Tibial nerve (tissue), 4 donors: ENCODE results near the gene FAT1. TPM values are rescaled to one million over a fixed set of nuclear protein-coding genes. Genes with fewer than 3 reads are reported as not detected.

Source experiments
- DNase-seq, 2 donors: peaks; one replicate each; pipeline ENCODE4 v3.0.0-alpha.2; 2019; ENCODE audit warnings: low spot score in 2 of 2
- H3K27ac ChIP-seq, 4 donors: fragments of 200-600 bp; sonication (generic) in 3 of 4; one replicate each; pipeline ENCODE4 v1.5.1; 2017 to 2019; ENCODE audit warnings: mild to moderate bottlenecking in 1 of 4
- H3K27me3 ChIP-seq, 2 donors: fragments of 200-600 bp; sonication (generic) in 1 of 2; one replicate each; pipeline versions ENCODE4 v1.5.1 to v1.6.0; 2017 to 2019
- H3K36me3 ChIP-seq, 3 donors: fragments of 200-600 bp; sonication (generic); one replicate each; pipeline ENCODE4 v1.5.1; 2018 to 2019
- H3K4me1 ChIP-seq, 4 donors: fragments of 200-600 bp; sonication (generic) in 3 of 4; one replicate each; pipeline ENCODE4 v1.5.1; 2017 to 2019
- H3K4me3 ChIP-seq, 4 donors: fragments of 200-600 bp; sonication (generic) in 3 of 4; one replicate each; pipeline ENCODE4 v1.5.1; 2017 to 2019; ENCODE audit warnings: mild to moderate bottlenecking in 1 of 4, moderate library complexity in 1 of 4
- H3K9me3 ChIP-seq, 4 donors: fragments of 200-600 bp; sonication (generic) in 3 of 4; one replicate each; pipeline ENCODE4 v1.5.1; 2017 to 2019
- EP300 ChIP-seq, 2 donors: sonication (generic); formaldehyde crosslinking; IDR thresholded peaks; one replicate each; pipeline ENCODE4 v1.6.1; 2017; ENCODE audit warnings: antibody characterized with exemption in 2 of 2, mild to moderate bottlenecking in 1 of 2
- POLR2A ChIP-seq, 2 donors: fragments of 450-650 bp; IDR thresholded peaks; one replicate each; pipeline ENCODE4 v1.6.1; 2017; ENCODE audit warnings: antibody characterized with exemption in 2 of 2, mild to moderate bottlenecking in 2 of 2, moderate library complexity in 2 of 2
- WGBS, 2 donors: methylation state at CpG; one replicate each; pipeline ENCODE4 v1.1.5; 2018; 5-methylcytosine and 5-hydroxymethylcytosine counted together
- total RNA-seq, 4 donors: library from RNA; depleted of rRNA; stranded (reverse); fragments of >200 nt; gene quantifications; one replicate each; pipeline ENCODE4 v1.1.0, GENCODE V29; 2016
- TF ChIP-seq, protein P1 (sequence below), 5 experiments: fragments of 200-600 bp in 3 of 5; fragments of 450-650 bp in 2 of 5; sonication (generic) in 3 of 5; IDR thresholded peaks; one replicate each; pipeline ENCODE4 v1.5.1; 2016 to 2019; ENCODE audit warnings: antibody characterized with exemption in 5 of 5, mild to moderate bottlenecking in 3 of 5, moderate library complexity in 2 of 5

FAT1 gene
- total RNA-seq, 4 donors from 2014 or later: 85.2 to 119 (median 91.6) TPM

DNA sequence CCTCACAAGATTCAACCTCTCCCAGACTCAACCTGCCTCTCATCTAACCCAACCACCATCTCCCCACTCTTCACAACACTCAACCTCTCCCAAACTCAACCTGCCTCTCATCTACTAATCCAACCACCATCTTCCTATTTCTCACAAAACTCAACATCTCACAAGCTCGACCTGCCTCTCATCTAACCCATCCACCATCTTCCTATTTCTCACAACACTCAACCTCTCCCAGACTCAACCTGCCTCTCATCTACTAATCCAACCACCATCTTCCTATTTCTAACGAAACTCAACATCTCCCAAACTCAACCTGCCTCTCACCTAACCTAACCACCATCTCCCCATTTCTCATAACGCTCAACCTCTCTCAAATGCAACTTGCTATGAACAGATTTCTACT is 29.8 kb downstream of the FAT1 start:
- TF ChIP-seq POLR2A (IDR thresholded peaks at IDR 0.05) (no peak), EP300 (IDR thresholded peaks at IDR 0.05) (no peak)
- TF ChIP-seq, protein P1, sequence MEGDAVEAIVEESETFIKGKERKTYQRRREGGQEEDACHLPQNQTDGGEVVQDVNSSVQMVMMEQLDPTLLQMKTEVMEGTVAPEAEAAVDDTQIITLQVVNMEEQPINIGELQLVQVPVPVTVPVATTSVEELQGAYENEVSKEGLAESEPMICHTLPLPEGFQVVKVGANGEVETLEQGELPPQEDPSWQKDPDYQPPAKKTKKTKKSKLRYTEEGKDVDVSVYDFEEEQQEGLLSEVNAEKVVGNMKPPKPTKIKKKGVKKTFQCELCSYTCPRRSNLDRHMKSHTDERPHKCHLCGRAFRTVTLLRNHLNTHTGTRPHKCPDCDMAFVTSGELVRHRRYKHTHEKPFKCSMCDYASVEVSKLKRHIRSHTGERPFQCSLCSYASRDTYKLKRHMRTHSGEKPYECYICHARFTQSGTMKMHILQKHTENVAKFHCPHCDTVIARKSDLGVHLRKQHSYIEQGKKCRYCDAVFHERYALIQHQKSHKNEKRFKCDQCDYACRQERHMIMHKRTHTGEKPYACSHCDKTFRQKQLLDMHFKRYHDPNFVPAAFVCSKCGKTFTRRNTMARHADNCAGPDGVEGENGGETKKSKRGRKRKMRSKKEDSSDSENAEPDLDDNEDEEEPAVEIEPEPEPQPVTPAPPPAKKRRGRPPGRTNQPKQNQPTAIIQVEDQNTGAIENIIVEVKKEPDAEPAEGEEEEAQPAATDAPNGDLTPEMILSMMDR (IDR thresholded peaks at IDR 0.05): no peak
- peaks cover 0 to 19% (median 0%) of the 10 kb centered on the region in 3 donors for H3K36me3 ChIP-seq
- 87 to 90% methylated on average over 3 of the region's 3 CpGs for WGBS, 2 donors
- H3K27ac ChIP-seq: peak overlapping the region; percentile 60 to 91 (median 78)
- H3K4me1 ChIP-seq: peaks cover 0 to 49% (median 14%) of the 10 kb centered on the region in 4 donors
- no peak for DNase-seq
- no peaks in the 10 kb centered on the region for H3K27me3 ChIP-seq
- H3K4me3 ChIP-seq: no peak overlapping the region
- peaks cover 0 to 6% (median 0%) of the 10 kb centered on the region in 4 donors for H3K9me3 ChIP-seq

DNA sequence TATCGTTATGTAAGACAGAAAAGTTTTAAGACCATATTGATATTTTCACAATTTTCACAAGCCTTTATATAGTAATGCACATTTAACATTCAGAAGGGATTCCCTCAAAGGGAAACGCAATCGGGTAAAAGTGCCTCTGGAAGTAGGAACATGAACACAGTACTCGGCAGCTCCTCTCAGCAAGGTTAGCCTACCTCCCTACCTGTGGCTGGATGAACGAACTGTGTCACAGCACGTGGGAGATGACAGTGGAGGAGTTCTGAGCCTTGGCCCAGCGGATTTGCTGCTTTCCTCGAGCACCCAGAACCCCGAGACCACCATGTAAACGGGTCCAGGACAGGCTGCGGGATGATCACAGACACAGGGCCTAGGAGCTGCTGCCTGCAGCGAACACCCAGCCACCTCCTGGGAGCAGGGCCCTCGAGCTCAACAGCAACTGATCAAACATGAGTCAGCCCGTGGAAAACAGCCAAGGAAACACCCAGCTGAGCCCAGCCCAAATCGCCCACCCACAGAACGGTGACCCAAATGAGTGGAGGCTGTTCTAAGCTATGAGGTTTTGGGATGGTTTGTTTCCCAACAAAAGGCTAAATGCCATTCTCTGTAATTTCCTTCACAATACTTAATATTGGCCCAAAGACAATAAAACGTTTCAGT is 30.4 kb downstream of the FAT1 start:
- H3K36me3 ChIP-seq: peaks cover 0 to 15% (median 0%) of the 10 kb centered on the region in 3 donors
- no peak overlapping the region for H3K4me3 ChIP-seq
- peak; percentile 79 to 87 for DNase-seq
- WGBS, 2 donors: 48 to 57% methylated on average over 12 to 16 of the region's 17 CpGs
- H3K4me1 ChIP-seq: peaks cover 0 to 55% (median 17%) of the 10 kb centered on the region in 4 donors
- peaks cover 0 to 2% (median 0%) of the 10 kb centered on the region in 4 donors for H3K9me3 ChIP-seq
- no peaks in the 10 kb centered on the region for H3K27me3 ChIP-seq
- TF ChIP-seq EP300 (IDR thresholded peaks at IDR 0.05) (peak; percentile 63 to 82), POLR2A (IDR thresholded peaks at IDR 0.05) (peak; percentile 38 to 50)
- TF ChIP-seq, protein P1 (IDR thresholded peaks at IDR 0.05): no peak
- peak overlapping the region; percentile 60 to 91 (median 78) for H3K27ac ChIP-seq

GRCh38 chr4:186691396-186691795 is 32.3 kb downstream of the FAT1 start:
- no peak for DNase-seq
- WGBS, 2 donors: 94 to 97% methylated on average over 5 of the region's 5 CpGs
- peak overlapping the region in 2 of 4 donors; percentile 42 to 43 for H3K27ac ChIP-seq
- no peaks in the 10 kb centered on the region for H3K9me3 ChIP-seq
- TF ChIP-seq, protein P1 (IDR thresholded peaks at IDR 0.05): no peak
- TF ChIP-seq POLR2A (IDR thresholded peaks at IDR 0.05) (no peak), EP300 (IDR thresholded peaks at IDR 0.05) (no peak)
- no peaks in the 10 kb centered on the region for H3K36me3 ChIP-seq
- no peaks in the 10 kb centered on the region for H3K27me3 ChIP-seq
- H3K4me3 ChIP-seq: no peak overlapping the region
- peaks cover 0 to 72% (median 26%) of the 10 kb centered on the region in 4 donors for H3K4me1 ChIP-seq

- no peaks in the 10 kb centered on the region for H3K9me3 ChIP-seq
- TF ChIP-seq EP300 (IDR thresholded peaks at IDR 0.05): no peak
- TF ChIP-seq, protein P1 (IDR thresholded peaks at IDR 0.05): no peak
- no peak for TF ChIP-seq POLR2A (IDR thresholded peaks at IDR 0.05)
- H3K4me1 ChIP-seq: peaks cover 0 to 73% (median 36%) of the 10 kb centered on the region in 4 donors
- no peak for DNase-seq
- 61 to 67% methylated on average over 7 of the region's 7 CpGs for WGBS, 2 donors
- peak overlapping the region in 3 of 4 donors; percentile 4 to 68 (median 59) for H3K27ac ChIP-seq
- no peaks in the 10 kb centered on the region for H3K27me3 ChIP-seq
- H3K4me3 ChIP-seq: no peak overlapping the region
- no peaks in the 10 kb centered on the region for H3K36me3 ChIP-seq
These were observed 34.2 kb downstream of the FAT1 start for GRCh38 chr4:186689476-186689875.

DNA sequence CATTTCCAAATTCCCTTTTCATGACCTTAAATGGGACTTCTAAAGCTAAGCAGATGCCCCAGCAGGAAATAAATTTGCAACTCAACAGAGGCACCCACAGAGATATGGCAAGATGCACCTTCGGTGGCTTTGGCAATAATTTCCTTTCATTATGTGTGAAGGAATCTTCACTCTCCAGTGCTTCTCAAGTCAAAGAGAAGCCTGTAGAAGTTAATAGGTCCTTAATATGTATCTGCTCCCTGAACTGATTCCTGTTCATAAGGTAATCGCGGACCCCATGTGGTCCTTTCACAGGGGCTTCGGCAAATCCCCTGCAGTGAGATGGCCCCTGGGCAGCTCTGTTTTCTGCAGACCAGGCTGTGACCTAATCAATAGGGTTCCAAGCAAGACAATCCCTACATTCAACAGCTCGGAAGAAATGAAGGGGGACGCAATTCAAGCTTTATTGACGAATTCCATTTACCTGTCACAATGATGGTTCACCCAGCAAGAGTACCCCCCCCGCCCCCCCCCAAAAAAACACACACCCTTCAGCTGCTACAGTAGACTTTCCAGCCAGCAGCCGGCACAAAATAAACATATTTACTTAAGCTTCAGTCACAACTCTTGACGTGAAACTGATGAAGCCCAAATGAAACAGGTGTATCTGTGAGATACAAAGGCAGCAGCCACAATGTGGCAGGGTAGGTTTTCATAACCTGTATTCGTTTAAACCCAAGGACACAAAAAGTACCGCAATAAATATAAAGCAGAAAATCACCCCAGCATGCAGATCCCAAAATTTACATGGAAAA is 35.3 kb downstream of the FAT1 start:
- no peaks in the 10 kb centered on the region for H3K9me3 ChIP-seq
- TF ChIP-seq, protein P1 (IDR thresholded peaks at IDR 0.05): no peak
- 65 to 70% methylated on average over 11 to 12 of the region's 12 CpGs for WGBS, 2 donors
- H3K4me3 ChIP-seq: no peak overlapping the region
- no peak for DNase-seq
- H3K4me1 ChIP-seq: peaks cover 0 to 70% (median 33%) of the 10 kb centered on the region in 4 donors
- no peaks in the 10 kb centered on the region for H3K27me3 ChIP-seq
- no peaks in the 10 kb centered on the region for H3K36me3 ChIP-seq
- H3K27ac ChIP-seq: peak overlapping the region in 1 of 4 donors; percentile 59
